Measurements from ENCODE around the gene TERT.

DNA sequence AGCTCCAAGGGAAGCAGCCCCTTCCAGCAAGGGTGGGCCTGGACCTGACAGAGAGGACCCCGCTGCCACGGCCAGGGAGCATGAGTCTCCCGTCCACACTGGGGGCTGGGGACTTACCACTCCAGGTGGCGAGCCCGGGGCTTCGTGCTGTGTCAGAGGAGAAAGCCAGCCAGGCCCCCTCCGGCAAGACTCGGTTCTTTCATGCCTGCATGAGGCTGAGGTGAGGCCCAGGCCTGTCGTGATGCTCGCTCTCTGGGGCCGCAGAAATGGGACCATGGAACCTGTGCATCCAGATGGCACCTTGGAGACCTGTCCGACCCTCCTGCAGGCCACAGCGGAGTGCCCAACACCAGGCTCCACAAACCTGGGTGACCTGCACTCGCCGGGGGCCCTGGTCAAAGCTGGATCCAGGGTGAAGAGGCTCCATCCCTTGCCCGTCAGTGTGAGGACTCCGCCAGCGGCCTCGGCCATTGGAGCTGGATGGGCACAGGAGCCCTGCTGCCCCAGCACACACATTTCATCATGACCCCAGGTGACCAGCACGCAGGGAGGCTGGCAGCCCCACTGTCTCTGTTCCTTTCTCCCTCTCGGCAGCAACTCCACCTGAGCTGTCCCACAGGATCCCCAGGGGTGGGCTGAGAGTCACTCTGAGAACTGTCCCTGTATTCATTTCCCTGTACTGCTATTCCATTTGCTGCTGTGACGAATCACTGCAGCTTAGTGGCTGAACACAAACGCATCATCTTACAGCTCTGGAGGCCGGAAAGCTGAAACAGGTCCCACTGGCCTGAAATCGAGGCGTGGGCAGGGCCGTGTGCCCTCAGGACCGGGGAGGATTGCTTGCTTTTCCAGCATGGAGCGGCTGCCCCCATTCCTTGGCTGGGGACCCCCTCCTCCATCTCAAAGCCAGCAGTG, 45.2 kb downstream of the TERT start:
- TF ChIP-seq, protein P1, sequence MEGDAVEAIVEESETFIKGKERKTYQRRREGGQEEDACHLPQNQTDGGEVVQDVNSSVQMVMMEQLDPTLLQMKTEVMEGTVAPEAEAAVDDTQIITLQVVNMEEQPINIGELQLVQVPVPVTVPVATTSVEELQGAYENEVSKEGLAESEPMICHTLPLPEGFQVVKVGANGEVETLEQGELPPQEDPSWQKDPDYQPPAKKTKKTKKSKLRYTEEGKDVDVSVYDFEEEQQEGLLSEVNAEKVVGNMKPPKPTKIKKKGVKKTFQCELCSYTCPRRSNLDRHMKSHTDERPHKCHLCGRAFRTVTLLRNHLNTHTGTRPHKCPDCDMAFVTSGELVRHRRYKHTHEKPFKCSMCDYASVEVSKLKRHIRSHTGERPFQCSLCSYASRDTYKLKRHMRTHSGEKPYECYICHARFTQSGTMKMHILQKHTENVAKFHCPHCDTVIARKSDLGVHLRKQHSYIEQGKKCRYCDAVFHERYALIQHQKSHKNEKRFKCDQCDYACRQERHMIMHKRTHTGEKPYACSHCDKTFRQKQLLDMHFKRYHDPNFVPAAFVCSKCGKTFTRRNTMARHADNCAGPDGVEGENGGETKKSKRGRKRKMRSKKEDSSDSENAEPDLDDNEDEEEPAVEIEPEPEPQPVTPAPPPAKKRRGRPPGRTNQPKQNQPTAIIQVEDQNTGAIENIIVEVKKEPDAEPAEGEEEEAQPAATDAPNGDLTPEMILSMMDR (conservative IDR thresholded peaks at IDR 0.05; ENCODE audit: low read depth, low read length) = no peak
- no peak for TF ChIP-seq EZH2phosphoT487 (IDR thresholded peaks at IDR 0.05; ENCODE audit: borderline replicate concordance, low read length)

All from PC-3 (cell line).